ENCODE data around the gene FTCDNL1. TPM values are rescaled to one million over a fixed set of nuclear protein-coding genes. Genes with fewer than 3 reads are reported as not detected.
A peak's percentile ranks its signal among the peaks of the same experiment; 100 is the strongest.

Gene FTCDNL1
- total RNA-seq, 1 donor from 2014 or later: 2.1 TPM

DNA sequence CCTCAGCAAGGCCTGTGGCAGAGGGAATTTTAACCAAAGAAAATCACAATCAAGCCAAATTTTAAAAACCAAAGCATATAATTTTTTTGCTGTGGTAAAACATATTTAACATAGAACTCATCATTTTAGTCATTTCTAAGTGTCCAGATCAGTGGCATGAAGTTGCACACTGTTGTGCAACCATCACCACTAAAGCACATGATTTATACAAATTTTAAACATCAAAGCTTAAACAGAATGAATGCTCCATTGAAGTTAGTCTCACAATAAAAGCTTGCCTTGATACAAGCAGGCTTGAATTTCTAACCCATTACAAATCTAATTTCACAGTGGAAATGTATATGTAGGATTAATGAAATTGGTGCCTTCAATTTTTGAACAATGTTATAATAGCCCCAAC is 31.2 kb downstream of the FTCDNL1 start:
- Mint-ChIP-seq H3K36me3 (ENCODE audit: low read depth) (no peaks in the 10 kb centered on the region), H3K4me1 (no peaks in the 10 kb centered on the region), H3K27me3 (no peaks in the 10 kb centered on the region), H3K4me3 (no peak overlapping the region), H3K9me3 (no peaks in the 10 kb centered on the region), H3K27ac (no peak overlapping the region)
- no peak for DNase-seq
- intact Hi-C loops (cut with micrococcal nuclease): no loop called here

- H3K4me1 Mint-ChIP-seq: no peaks in the 10 kb centered on the region
- no peak for DNase-seq
- no peaks in the 10 kb centered on the region for H3K36me3 Mint-ChIP-seq (ENCODE audit: low read depth)
- H3K9me3 Mint-ChIP-seq: no peaks in the 10 kb centered on the region
- H3K4me3 Mint-ChIP-seq: no peak overlapping the region
- H3K27ac Mint-ChIP-seq: no peak overlapping the region
- H3K27me3 Mint-ChIP-seq: no peaks in the 10 kb centered on the region
- intact Hi-C loops (cut with micrococcal nuclease): no loop called here
Observed at GRCh38 chr2:199818754-199819153, 32.2 kb downstream of the FTCDNL1 start.

GRCh38 chr2:199818026-199818425 is 33.0 kb downstream of the FTCDNL1 start:
- Mint-ChIP-seq H3K4me1 (no peaks in the 10 kb centered on the region), H3K36me3 (ENCODE audit: low read depth) (no peaks in the 10 kb centered on the region), H3K9me3 (no peaks in the 10 kb centered on the region), H3K27me3 (no peaks in the 10 kb centered on the region), H3K27ac (no peak overlapping the region), H3K4me3 (no peak overlapping the region)
- DNase-seq: no peak
- intact Hi-C loops (cut with micrococcal nuclease): no loop called here

DNA sequence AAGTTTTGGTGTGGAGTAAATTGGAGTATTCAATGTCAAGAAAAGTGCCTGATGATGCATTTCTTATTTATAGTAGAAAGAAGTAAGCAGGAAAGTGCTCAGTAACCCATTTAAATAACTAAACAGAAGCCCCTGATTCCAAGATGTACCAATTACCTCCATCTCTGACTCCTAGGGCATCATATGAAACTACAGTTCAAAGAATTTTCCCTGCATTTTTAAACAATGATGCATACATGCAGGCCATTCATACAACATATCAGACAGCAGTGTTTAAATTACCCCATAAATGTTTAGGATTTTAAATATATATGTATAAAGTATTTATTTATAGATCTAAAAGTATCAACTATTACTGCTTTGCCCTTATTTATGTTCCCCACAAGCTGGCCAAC is 36.2 kb downstream of the FTCDNL1 start:
- Mint-ChIP-seq H3K9me3 (no peaks in the 10 kb centered on the region), H3K4me1 (no peaks in the 10 kb centered on the region), H3K4me3 (no peak overlapping the region), H3K36me3 (ENCODE audit: low read depth) (no peaks in the 10 kb centered on the region), H3K27me3 (peaks cover 1% of the 10 kb centered on the region), H3K27ac (no peak overlapping the region)
- DNase-seq: no peak
- intact Hi-C loops (cut with micrococcal nuclease): no loop called here

DNA sequence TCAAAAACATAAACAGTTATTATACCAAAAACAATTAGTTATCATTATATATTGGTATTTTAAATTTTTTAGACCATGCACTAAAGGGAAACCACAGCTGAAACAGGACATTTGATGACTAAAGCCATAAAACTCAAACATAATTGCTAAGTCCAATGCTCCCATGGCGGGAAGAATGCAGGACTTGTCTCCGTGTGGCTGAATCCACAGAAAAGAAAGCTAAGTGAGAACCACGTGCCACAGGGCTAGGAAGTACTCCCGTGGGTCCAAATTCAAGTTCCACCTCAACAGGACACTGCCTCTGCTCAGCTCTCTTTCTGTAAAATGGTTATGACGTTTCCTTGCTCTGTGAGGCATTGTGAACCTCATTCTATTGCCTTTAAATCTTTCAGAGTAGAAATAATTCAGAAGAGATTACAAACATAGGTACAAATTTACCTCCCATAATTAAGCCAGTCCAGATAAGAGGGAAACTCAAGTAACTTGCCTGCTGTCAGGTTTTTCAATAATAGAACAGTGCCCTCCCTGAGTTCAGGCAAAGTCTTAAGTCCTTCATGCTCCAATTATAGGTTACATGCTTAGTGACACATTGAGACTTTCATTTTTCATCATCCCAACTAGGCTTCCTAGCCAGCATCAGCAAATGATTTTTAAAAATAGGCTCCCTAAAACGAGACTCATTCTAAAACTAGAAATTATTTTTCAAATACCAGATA is 36.7 kb downstream of the FTCDNL1 start:
- Mint-ChIP-seq H3K4me1 (no peaks in the 10 kb centered on the region), H3K27ac (no peak overlapping the region), H3K36me3 (ENCODE audit: low read depth) (no peaks in the 10 kb centered on the region), H3K9me3 (no peaks in the 10 kb centered on the region), H3K4me3 (no peak overlapping the region), H3K27me3 (peaks cover 4% of the 10 kb centered on the region)
- DNase-seq: no peak
- intact Hi-C loops (cut with micrococcal nuclease): no loop called here

DNA sequence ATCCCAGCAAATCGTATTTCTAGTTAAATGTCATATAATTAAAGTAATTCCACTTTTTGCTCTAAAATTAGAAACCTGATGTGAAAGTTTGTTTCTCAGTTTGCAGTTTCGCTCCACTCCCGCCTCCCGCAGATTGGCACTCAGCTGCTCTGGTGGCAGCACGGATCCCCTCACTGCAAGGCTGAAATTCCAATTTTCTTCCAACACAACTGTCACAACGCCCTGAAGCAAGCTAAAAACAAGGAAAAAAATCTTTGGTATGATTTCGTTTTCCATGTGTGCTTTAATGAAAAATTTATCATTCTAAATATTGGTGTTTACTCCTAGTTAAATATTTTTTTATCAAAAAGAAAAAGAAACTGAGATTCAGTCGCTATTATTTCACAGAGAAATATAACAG is 38.5 kb downstream of the FTCDNL1 start:
- Mint-ChIP-seq H3K27me3 (peaks cover 4% of the 10 kb centered on the region), H3K27ac (no peak overlapping the region), H3K4me3 (no peak overlapping the region), H3K9me3 (no peaks in the 10 kb centered on the region), H3K36me3 (ENCODE audit: low read depth) (no peaks in the 10 kb centered on the region), H3K4me1 (no peaks in the 10 kb centered on the region)
- intact Hi-C loops (cut with micrococcal nuclease): no loop called here
- peak; percentile 5 for DNase-seq

DNA sequence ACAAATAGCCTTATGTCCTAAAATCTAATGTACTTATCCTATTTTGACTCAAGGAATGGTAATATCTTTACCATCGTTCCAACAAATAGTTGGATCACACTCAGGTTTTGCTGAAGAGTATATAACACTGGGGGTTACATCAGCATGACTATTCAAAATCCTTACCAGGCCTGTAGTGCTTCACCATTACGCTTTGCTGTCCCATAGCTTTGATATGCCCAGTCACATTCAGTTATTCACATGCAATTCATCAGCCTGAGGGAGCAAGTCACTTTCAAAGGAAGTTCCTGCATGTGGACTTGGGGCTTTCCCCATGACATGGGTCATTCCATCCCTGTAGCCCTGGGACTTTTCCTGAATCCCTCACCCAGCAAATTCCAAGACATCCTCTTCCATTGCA is 39.6 kb downstream of the FTCDNL1 start:
- Mint-ChIP-seq H3K4me1 (no peaks in the 10 kb centered on the region), H3K9me3 (no peaks in the 10 kb centered on the region), H3K36me3 (ENCODE audit: low read depth) (no peaks in the 10 kb centered on the region), H3K4me3 (no peak overlapping the region), H3K27ac (no peak overlapping the region), H3K27me3 (peaks cover 4% of the 10 kb centered on the region)
- DNase-seq: peak; percentile 43
- intact Hi-C loops (cut with micrococcal nuclease): no loop called here

- no peak overlapping the region for H3K27ac Mint-ChIP-seq
- no peaks in the 10 kb centered on the region for H3K9me3 Mint-ChIP-seq
- H3K4me3 Mint-ChIP-seq: no peak overlapping the region
- intact Hi-C loops (cut with micrococcal nuclease): no loop called here
- no peaks in the 10 kb centered on the region for H3K36me3 Mint-ChIP-seq (ENCODE audit: low read depth)
- peak; percentile 39 for DNase-seq
- H3K4me1 Mint-ChIP-seq: no peaks in the 10 kb centered on the region
- peaks cover 4% of the 10 kb centered on the region for H3K27me3 Mint-ChIP-seq
Observed at GRCh38 chr2:199810422-199811171, 40.4 kb downstream of the FTCDNL1 start.

DNA sequence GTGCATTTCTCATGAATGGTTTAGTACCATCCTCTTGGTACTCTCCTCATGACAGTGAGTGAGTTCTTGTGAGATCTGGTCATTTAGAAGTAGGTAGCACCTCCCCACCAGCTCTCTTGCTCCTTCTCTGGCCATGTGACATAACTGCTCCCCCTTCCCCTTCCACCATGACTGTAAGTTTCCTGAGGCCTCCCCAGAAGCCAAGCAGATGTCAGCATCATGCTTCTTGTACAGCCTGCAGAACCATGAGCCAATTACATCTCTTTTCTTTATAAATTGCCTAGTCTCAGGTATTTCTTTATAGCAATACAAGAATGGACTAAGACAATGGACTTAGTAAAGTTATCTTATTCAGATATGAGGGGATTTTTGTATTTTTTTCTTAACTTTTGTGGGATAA is 43.0 kb downstream of the FTCDNL1 start:
- Mint-ChIP-seq H3K27ac (no peak overlapping the region), H3K9me3 (no peaks in the 10 kb centered on the region), H3K36me3 (ENCODE audit: low read depth) (no peaks in the 10 kb centered on the region), H3K4me3 (no peak overlapping the region), H3K27me3 (peaks cover 4% of the 10 kb centered on the region), H3K4me1 (no peaks in the 10 kb centered on the region)
- peak; percentile 44 for DNase-seq
- intact Hi-C loops (cut with micrococcal nuclease): no loop called here

DNA sequence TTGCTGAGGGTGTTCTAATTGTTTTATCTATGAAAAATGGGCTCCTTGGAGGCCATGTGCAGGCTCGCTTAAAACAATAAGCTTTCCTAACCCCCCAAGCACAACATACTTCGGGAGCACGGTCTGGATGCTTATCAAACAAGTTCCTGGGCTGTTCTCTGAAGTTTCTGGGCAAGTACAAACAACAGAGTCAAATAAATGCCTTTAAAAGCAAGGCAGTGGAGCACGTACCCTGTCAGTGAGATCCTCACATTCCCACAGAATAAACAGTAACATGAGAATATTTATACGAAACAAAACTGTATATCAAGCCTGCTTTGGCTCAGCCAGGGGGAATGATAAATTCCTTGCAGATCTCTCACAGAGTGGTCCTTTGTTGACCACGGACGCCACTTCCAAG is 44.8 kb downstream of the FTCDNL1 start:
- DNase-seq: peak; percentile 35
- intact Hi-C loops (cut with micrococcal nuclease): no loop called here
- Mint-ChIP-seq H3K4me3 (no peak overlapping the region), H3K9me3 (no peaks in the 10 kb centered on the region), H3K4me1 (no peaks in the 10 kb centered on the region), H3K27me3 (peaks cover 4% of the 10 kb centered on the region), H3K36me3 (ENCODE audit: low read depth) (no peaks in the 10 kb centered on the region), H3K27ac (no peak overlapping the region)

DNA sequence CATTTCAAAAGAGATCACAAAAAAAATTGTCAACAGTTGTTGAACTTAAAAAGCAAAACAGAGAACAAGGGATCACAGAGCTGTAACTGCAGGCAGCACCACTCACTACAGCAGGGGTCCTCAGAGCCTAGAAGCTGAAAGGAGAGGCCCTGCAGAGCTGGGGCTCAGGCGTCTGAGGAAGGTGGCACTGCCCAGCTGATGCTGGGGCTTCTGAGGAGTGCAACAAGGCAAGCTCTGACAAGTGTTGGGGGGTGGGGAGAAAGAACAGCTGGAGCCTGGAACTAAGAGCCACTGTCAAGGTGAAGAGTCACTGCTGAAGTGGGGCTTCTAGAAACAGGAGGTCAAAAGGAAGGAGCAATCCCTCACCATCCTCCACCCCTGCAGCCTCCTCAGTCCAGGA is 46.2 kb downstream of the FTCDNL1 start:
- H3K27ac Mint-ChIP-seq: no peak overlapping the region
- H3K9me3 Mint-ChIP-seq: no peaks in the 10 kb centered on the region
- H3K4me3 Mint-ChIP-seq: no peak overlapping the region
- intact Hi-C loops (cut with micrococcal nuclease): no loop called here
- peak; percentile 46 for DNase-seq
- no peaks in the 10 kb centered on the region for H3K36me3 Mint-ChIP-seq (ENCODE audit: low read depth)
- no peaks in the 10 kb centered on the region for H3K4me1 Mint-ChIP-seq
- peaks cover 3% of the 10 kb centered on the region for H3K27me3 Mint-ChIP-seq

GRCh38 chr2:199798831-199799580 is 52.0 kb downstream of the FTCDNL1 start:
- intact Hi-C loops (cut with micrococcal nuclease): no loop called here
- H3K36me3 Mint-ChIP-seq (ENCODE audit: low read depth): no peaks in the 10 kb centered on the region
- DNase-seq: peak; percentile 19
- H3K4me3 Mint-ChIP-seq: no peak overlapping the region
- H3K27ac Mint-ChIP-seq: no peak overlapping the region
- no peaks in the 10 kb centered on the region for H3K4me1 Mint-ChIP-seq
- peaks cover 3% of the 10 kb centered on the region for H3K27me3 Mint-ChIP-seq
- no peaks in the 10 kb centered on the region for H3K9me3 Mint-ChIP-seq

- intact Hi-C loops (cut with micrococcal nuclease): no loop called here
- peaks cover 3% of the 10 kb centered on the region for H3K27me3 Mint-ChIP-seq
- H3K9me3 Mint-ChIP-seq: no peaks in the 10 kb centered on the region
- peak; percentile 19 for DNase-seq
- no peaks in the 10 kb centered on the region for H3K4me1 Mint-ChIP-seq
- no peak overlapping the region for H3K4me3 Mint-ChIP-seq
- H3K36me3 Mint-ChIP-seq (ENCODE audit: low read depth): no peaks in the 10 kb centered on the region
- no peak overlapping the region for H3K27ac Mint-ChIP-seq
Observed at GRCh38 chr2:199797431-199798403, 53.3 kb downstream of the FTCDNL1 start.
